Stimulated activated CD8-positive, alpha-beta memory T cell treated with anti-CD3 and anti-CD28 coated beads, Interleukin-4, amount 100 ng/mL, for 24 hours (primary cell): ENCODE results near the gene ITGB1BP1.
A peak's percentile ranks its signal among the peaks of the same experiment; 100 is the strongest.

ENCODE experiments used
- DNase-seq: peaks from one replicate; pipeline ENCODE4 v3.0.0-alpha.2; 2020; ENCODE audit warnings: low read depth

ITGB1BP1 gene

DNA sequence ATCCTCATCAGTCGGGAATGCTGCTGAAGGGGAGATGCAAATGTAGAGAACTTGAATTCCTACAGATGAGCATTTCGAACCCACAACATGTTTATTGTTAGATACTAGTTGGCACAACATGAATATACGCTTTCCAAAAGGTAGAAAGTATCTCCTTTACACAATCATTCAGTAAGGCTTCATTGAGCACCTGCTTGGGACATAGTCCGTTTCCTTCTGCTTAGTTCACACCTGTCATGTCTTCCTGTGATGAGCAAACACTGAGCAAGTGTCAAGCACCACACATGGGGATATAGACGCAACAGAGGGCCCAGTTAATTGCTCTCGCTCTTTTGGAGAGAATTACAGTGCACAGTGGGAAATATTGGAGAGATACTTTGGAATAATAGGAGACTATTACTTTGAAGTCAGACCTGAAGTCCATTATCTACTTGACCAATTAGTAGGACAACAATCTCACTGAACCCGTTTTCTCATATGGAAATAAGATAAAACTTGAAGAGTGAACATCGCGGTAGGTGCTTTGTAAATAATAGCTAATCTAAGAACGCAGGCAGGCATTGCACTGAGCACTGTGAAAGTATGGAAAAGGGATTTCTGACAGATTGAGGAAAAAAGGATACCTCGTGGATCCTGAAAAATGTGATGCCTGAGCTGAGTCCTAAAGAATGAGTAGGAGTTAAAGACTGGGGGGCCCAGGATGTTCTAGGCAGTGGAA lies 1.3 kb upstream of the ITGB1BP1 start:
- no peak for DNase-seq

DNA sequence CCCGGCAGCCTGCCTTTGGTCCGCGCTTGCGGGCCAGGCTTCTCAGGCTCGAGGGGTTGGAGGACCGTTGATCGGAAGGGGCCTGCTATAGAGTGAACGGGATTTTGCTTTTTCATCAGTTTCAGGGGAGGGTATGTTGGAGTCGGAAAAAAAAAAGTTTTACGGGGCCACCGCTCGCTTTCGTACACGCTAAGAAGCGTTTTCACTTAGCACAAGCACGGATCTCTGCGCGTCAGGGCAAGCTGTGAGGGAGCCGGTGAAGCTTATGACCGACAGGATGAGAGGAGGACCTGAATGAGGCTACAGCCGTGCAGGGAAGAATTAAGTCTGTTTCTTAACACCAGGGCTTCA lies 569 bp upstream of the ITGB1BP1 start:
- no peak for DNase-seq

DNA sequence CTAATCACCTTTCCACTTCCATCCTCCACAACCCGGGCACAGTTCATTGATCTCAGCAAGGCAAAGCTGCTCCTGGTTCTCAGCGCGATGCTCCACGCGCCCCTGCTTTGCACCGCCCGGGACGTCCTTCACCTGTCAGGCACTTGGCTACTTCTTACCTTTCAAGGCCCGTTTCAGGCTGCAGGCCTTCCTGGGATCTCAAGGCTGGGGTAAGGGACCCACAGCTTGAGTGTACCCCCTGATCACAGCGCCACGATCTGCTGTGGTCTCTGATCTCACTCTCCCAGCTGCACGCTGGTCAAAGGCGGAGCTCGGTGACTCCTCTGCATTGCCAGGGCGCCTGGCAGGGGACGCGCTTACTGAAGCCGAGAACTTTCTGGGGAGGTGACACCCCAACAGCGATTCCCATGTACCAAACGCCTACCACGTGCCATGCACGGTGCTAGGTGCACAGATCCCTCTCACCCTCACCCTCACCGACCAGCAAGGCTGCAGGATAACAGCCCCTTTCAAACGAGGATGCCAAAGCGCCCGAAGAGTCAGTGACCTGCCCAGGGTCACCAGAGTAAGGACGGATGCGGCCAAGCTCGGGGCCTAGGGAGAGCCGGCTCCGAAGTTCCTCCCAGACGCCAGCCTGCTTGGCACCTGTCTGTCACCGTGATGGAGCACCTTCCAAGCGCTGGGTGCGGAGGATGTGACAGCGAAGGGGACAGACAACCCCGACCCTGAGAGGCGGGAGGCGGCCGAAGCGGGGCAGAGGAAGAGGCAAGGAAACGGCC lies 818 bp downstream of the ITGB1BP1 start:
- peak; percentile 30 for DNase-seq

DNA sequence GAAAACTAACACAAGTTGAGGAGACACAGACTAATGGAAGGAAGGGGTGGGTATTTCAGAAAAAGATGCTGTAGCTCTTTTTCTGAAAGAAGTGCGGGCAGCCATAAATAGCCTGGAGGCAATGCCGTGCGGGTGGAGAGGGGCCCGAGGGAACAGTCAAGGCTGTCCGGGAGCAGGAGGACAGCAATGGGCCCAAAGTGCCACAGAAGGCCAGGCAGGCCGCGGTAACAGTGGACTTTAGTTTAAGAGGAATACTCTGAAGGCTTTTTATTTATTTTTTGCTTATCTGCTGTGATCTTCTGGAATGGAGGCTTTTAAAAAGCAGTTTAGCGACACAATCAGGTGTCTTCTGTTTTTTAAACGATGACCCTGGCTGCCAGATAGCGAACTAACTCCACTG lies 2.8 kb downstream of the ITGB1BP1 start:
- no peak for DNase-seq

DNA sequence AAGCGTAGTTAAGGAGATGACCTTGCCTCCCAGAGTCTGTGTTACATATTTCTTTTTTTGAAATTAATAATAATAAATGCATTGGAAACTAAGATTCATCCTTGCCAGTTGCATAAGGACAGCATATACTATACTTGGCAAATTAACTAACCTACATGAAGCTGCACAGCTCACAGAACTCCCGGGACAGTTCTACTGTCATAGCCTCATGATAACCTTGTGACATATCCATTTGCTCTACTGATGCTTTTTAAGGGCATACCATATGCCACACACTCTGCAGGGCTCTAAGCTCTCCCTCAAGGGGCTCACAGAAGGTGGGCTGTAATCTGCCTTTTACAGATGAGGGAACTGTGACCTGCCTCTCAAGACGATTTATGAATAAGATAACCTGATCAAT lies 3.8 kb downstream of the ITGB1BP1 start:
- DNase-seq: no peak

DNA sequence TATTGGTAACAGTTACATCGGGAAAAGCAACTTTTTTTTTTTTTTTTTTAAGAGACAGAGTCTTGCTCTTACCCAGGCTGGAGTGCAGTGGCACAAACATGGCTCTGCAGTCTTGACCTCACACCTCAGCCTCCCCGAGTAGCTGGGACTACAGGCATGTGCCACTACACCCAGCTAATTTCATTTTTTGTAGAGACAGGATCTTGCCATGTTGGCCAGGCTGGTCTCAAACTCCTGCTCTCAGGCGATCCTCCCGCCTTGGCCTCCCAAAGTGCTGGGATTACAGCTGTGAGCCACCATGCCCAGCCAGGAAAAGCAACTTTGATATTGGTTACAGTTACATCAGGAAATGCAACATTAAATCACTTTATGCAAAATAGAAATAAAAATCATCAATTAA lies 4.6 kb downstream of the ITGB1BP1 start:
- no peak for DNase-seq

DNA sequence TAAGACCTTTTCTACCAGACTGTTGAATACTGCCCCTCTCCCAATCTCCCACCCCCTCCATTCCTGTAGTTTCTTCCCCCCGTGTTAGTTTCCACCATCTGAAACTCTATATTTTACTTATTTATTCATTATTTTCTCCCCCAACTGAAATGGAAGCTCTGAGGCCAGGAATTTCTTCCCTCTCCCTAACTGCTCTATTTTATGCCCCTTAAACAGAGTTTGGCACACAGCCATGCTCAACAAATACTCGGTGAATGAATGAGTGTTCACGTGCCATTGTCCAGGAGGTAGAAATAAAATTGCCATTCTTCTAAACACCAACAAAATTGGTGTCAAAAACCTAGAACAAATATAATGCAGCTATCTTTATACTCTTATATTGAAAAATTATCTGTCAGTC lies 5.6 kb downstream of the ITGB1BP1 start:
- no peak for DNase-seq

DNA sequence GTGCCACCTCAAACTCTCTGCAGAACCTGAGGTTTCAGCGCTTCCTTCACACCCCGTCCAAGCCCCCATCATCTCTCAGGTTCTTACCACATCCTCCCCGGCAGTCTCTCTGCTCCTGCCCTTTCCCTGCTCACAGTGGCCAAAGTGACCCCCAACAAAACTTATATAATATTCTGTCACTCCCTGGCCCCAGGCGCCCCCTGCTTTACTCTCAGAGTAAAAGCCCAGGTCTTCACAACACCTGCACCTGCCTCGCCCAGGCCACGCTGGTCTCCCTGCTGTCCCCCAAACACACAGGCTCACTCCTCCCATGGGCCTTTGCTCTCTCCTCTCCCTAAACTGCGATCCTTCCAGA lies 6.4 kb downstream of the ITGB1BP1 start:
- no peak for DNase-seq

DNA sequence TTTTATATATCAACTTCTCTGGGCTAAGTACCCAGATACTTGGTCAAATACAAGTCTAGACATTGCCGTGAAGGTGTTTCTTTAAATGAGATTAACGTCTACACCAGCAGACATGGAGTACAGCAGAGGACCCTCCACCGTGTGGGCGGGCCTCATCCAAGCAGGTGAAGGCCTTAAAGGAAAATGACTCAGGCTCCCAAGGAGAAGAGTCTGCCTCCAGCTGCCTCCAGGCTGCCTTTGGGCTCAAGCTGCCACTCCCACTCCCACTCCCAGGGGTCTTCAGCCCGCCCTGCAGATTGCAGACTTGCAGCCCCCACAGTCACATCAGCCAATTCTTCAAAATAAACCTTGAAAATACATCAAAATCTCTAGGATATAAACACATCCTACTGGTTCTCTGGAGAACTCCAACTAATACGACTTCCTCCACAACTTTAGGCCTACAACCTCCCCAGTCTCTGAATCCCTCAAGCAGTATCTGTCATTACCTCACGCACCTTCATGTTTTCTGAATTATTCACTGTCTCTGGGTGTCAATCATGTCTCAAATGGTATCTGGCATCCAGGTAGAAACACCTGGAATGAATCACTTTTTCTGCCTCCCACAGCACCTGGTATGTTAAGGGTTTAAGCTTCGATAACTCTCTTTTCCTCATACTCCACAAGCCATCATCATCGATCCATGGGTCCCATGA lies 6.9 kb downstream of the ITGB1BP1 start:
- no peak for DNase-seq

DNA sequence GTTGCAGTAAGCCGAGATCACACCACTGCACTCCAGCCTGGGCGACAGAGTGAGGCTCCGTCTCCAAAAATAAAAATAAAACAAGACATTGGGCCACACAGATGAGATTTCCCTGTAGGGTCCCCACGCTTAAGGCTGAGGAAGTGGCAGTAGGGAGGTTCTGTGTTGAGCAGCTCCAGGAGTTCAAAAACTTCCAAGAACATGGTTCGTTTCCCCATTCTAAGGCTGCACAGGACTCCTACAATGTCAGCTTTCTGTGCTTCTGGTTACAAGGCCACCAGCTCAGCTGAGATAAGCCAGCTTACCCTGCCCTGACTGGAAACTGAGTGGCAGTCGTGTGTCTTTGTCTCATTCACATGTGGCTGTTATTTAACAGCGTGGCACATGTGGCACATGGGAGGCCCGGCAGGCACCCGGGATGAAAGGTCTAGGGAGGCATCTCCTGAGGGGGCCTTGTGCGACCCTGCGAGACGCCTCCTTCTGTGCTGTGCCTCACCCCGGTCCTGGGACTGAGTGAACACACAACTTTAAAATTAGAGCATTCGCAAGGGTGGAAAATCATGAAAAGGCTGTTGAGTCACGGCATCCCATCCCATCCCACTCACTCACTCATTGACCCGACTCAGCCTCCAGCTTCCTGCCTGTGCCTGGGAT lies 7.7 kb downstream of the ITGB1BP1 start:
- DNase-seq: no peak

DNA sequence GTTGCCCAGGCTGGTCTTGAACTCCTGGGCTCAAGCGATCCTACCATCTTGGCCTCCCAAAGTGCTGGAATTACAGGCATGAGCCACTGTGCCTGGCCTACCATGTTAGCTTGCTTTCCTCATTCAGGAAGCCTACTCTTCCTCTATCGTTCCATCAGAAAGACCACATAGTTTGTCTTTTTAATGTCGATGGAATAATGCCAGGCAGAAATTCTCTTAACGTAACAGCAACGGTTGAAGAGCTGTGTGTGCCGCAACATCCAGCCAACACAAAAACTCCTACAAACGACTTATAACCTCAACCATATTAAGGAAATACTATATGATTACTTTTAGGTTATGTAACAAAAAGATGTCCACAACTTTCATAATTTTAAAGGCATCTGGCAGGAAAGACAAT lies 10.5 kb downstream of the ITGB1BP1 start:
- no peak for DNase-seq

DNA sequence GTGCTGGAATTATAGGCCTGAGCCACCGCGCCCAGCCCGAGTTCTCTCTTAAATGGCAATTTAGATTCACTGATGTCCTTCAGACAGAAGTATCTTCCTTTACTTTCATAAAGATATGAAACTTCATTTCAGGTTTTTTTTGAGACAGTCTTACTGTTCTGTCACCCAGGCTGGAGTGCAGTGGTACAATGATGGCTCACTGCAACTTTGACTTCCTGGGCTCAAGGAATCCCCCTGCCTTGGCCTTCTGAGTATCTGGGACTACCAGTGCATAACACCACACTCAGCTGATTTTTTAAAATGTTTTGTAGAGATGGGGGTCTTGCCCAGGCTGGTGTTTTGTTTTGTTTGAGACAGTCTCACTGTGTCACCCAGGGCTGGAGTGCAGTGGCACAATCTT lies 13.2 kb downstream of the ITGB1BP1 start:
- no peak for DNase-seq

DNA sequence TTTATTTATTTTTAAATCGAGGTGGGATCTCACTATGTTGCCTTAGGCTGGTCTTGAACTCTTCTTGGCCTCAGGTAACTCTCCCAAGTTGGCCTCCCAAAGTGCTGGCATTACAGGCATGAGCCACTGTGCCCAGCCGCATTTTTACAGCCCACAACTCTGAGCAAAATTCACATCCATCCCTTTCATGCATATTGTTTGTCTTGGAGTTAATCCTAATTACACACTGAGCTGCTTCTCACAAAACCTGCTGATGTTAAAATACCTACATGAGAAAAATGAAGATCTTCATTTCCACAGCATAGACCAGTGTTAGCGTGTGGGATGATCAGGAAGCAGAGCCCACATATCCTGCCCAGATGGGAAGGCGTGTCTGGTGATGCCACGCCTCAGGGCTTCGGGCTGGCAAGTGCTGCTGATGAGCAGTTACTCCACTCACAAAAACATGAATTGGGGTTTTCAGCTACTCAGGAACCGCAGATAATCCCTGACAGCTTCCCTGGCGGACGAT lies 14.6 kb downstream of the ITGB1BP1 start:
- DNase-seq: no peak

DNA sequence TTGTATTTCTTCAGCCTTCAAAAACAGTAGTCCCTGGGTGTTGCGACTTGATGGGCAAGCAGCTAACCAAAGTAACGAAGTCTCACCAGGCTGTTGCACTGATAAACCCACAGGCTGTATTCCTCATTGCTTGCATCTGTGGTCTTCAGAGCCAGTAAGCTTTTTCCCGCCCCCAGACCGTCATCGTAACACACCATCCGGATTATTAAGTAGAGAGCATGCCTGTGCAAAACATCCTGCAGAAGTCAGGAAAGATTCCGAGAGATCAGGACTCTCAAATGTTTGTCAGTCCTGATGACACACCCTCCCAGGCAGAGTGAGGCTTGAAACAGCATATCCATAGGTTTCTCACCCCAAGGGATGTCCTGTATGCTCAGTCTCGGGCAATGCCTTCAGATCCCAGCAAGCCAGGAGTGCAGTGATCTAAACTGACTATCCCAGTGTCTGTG lies 15.9 kb downstream of the ITGB1BP1 start:
- DNase-seq: no peak

DNA sequence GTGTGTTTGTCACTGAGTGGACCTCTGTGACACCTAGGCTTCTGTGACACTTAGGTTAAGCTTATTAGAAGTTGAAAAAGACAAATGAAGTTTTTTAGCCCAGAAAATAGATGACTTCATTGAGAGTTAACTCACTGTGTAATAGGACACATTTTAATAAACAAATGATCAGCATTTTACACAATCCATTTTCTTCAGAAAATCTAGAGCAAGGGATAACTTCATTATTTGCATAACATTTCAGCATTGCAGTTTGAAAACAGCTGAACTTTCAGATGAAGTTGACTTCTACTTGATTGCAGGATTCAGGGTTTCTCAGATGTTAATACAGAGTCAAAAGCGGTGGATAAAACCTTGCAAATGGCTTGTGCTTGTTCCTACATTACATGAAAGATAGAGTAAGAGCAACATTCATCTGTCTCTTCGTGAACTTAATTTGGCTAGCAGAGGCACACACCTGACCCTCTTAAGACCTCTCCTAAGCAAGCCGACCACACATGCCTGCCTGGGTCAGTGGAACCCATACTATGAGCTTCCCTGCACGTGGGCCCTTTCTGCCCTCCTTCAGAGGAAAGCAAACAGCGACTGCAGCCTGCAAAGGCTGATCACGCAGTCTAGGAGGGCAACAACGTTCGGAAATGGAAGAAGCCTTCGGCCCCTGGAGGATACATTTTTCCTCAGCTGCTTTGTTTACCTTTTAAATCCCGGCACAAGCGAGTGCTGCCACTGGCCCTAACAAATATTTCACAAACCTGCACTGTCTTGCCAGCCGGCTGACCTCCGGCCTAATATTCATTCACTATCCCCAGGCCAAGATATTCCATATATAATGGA lies 16.6 kb downstream of the ITGB1BP1 start:
- no peak for DNase-seq

DNA sequence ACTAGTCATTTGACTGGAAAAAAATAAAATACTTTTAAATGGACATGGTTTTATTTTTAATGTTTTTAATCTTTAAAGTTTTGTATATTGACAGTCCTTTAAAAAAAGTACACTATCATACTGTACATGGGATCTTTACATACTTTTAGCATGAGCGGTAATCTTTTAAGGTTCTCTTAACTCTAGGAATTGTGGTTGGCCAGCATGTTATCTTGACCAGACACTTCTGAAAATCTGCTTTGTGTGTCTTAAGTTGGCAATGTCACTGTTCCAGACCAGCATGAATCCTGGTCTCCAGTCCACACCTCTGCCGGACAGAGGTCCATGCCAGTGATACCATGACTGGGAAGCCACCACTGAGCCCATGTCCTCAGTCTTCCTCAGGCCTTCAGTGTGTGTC lies 17.7 kb downstream of the ITGB1BP1 start:
- no peak for DNase-seq

DNA sequence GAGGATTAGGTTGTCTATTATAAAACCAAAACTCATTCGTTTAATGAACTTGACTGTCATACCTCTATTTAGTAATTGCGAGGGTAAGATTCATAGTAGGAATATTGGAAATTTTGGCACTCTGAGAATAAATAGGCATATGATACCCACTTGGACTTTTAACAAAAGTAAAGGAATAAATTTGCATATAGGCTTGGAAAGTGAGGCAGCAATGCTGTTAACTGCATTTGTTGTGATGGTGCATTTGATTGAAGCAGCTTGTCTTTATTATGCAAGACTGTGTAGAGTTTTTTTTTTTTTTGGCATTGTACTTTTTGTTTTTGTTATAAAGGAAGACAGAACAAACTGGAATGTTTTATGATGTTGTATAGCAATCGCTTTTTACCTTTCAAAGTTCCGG lies 18.9 kb downstream of the ITGB1BP1 start:
- DNase-seq: no peak

DNA sequence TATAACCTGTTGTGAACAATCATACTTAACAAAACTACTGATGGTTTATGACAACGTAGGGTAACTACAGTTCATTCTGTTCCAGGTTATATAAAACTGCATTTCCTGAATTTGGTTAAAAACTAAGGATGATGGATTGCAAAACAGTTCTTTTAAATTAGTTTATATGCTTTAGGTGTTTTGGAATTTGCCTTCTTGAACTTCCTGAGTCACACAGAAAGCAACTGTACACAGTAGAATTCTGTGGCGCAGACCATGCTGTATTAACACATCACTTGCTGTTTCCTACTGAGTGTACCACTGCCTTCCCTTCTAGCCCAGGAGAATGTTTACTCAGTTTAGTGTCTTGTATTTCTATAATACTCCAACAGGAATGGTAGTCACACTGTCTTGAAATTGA lies 19.4 kb downstream of the ITGB1BP1 start:
- DNase-seq: no peak

DNA sequence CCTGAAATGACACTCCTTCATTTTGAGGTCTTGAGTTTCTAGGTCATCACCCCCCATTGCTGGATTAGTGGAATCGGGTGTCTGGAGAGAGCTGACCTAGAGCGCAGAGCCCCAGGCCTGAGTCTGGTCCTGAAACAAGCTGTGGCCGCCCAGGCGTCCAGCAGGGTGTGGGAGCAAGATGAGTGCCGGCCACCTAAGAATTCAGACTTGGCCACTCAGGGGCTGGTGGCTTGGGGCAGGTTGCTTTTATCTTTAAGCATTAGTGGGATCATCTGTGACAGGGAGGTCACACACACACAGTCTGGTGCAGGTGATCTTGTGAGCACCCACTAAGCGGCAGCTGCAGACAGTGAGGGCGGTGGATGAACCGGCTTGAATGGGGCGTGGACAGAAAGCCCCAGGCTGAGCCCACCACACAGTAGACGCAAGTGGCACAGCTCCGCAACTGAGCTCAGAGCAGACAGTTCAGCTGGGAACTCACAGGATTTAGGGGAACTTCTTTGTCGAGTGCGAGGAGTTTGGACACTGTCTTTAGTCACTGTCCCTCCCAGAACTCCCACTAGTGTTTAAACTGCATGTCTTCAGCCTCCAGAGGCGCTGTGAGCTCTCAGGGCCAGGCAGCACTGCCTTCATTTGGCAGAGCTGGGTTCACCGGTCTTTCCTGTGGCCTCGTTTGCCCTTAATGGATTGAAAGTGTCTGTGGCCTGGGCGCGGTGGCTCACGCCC lies 21.5 kb downstream of the ITGB1BP1 start:
- no peak for DNase-seq

DNA sequence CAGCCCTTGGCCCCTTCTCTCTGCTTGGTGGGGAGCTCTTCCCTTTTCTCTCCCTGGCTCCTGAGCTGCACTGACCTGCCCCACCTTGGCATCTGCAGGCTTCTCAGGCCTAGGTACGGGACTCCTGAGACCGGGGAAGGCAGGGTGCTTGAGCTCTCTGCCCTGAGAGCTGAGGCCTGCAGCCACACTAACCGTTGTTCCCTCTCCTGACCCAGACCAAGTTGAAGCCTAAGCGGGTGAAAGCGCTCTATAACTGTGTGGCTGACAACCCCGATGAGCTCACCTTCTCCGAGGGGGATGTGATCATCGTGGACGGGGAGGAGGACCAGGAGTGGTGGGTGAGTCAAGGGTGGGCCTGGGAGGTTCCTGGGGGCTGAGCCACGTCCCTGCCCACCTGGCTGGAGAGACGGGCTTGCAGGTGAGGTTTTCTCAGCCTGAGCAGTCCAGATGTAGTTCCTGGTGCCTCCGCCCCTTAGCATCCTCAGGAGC lies 22.2 kb downstream of the ITGB1BP1 start:
- no peak for DNase-seq
